NT2/D1 (cell line): ENCODE data around the gene SLCO2B1.

Experiments
- SUZ12 ChIP-seq: IDR thresholded peaks from 2 replicates; pipeline ENCODE4 v1.6.1; 2011; ENCODE audit not compliant: insufficient read length, insufficient read depth; ENCODE audit errors: extremely low read depth
- YY1 ChIP-seq: IDR thresholded peaks from 2 replicates; pipeline ENCODE4 v1.6.1; 2011; ENCODE audit not compliant: insufficient read length, insufficient read depth
- ZNF274 ChIP-seq: IDR thresholded peaks from 2 replicates; pipeline ENCODE4 v1.6.1; 2011; ENCODE audit warnings: mild to moderate bottlenecking, low read depth, low read length

GRCh38 chr11:75170516-75171201 is 19.8 kb downstream of the SLCO2B1 start:
- no peak for TF ChIP-seq YY1
- no peak for TF ChIP-seq SUZ12
- no peak for TF ChIP-seq ZNF274
